Measurements from ENCODE around the gene RAB8B.

Gene RAB8B

DNA sequence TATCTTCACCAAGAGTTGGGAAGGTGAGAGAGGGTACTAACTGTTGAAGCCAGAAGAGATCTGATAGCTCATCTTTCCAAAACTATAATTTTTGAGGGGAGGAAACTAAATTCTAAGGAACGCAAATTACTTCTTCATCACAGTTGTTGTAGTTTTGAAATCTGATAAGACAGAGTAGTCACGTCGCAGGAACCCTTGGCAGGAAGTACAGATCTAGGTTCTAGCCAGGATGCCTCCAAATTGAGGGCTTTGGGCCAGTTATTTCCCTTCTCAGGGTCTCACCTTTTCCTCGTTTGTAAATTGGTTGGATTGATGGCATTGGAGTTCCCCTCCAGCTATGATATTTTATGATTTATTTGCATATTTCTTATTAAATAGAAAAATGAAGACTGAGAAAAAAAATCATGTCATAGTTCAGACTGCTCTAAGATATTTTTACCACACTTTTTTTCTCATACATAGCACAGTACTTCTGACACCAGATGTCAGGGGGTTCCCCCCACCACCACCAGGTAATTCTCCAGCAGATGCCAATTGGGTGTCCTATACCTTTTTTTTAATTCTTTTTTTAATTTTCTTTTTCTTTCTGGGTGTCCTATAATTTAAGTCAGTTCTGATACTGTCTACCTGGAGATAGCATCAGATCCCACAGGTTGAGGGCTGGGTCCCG lies 55.7 kb downstream of the RAB8B start (continued):
- no peak for TF ChIP-seq ZNF274 (IDR thresholded peaks at IDR 0.05; ENCODE audit: low read length)
- TF ChIP-seq ZNF274 (tag by site-specific recombination; IDR thresholded peaks at IDR 0.05; ENCODE audit: borderline replicate concordance), result no peak
- no peak for TF ChIP-seq ZNF433 (tag by site-specific recombination; IDR thresholded peaks at IDR 0.05; ENCODE audit: low read depth)
- TF ChIP-seq ZNF768 (tag by site-specific recombination; IDR thresholded peaks at IDR 0.05), result no peak
- TF ChIP-seq ZNF350 (tag by site-specific recombination; IDR thresholded peaks at IDR 0.05), result no peak

GRCh38 chr15:63246691-63247469 lies 57.5 kb downstream of the RAB8B start:
- H3K36me3 ChIP-seq (ENCODE audit: control insufficient read depth in 2 of 2, insufficient read depth in 1 of 2, low read length in 2 of 2), result peaks cover 0 to 7% of the 10 kb centered on the region in 2 experiments; a peak in 1 of 3 replicates
- CTCF ChIA-PET, result no interaction called here
- POLR2A ChIA-PET, result no interaction called here
- no peaks in the 10 kb centered on the region for H3K9me3 ChIP-seq (ENCODE audit: control insufficient read depth, insufficient read depth, low read depth, low read length)
- TF ChIP-seq ZNF521 (tag by site-specific recombination; IDR thresholded peaks at IDR 0.05) (no peak), ZNF701 (tag by site-specific recombination; IDR thresholded peaks at IDR 0.05) (no peak), KLF10 (tag by site-specific recombination; IDR thresholded peaks at IDR 0.05) (no peak), SCRT1 (tag by site-specific recombination; IDR thresholded peaks at IDR 0.05; ENCODE audit: borderline replicate concordance) (no peak), ZNF148 (tag by site-specific recombination; IDR thresholded peaks at IDR 0.05; ENCODE audit: borderline replicate concordance) (no peak), ZNF704 (tag by site-specific recombination; IDR thresholded peaks at IDR 0.05) (no peak), ZNF596 (tag by site-specific recombination; IDR thresholded peaks at IDR 0.05) (no peak), ZNF302 (tag by site-specific recombination; IDR thresholded peaks at IDR 0.05; ENCODE audit: low read depth) (no peak), PRDM2 (tag by site-specific recombination; IDR thresholded peaks at IDR 0.05; ENCODE audit: borderline replicate concordance) (no peak), WT1 (tag by site-specific recombination; IDR thresholded peaks at IDR 0.05) (no peak)
- H3K4me3 ChIP-seq (ENCODE audit: low read depth, low read length), result no peak overlapping the region
- no peak overlapping the region for H3K27ac ChIP-seq (ENCODE audit: extremely low read depth, low read depth, low read length)
- no peaks in the 10 kb centered on the region for H3K4me1 ChIP-seq (ENCODE audit: control insufficient read depth, insufficient read depth, low read length)
